Prostate gland (tissue), 2 donors: ENCODE results near the gene LNX2. TPM values are rescaled to one million over a fixed set of nuclear protein-coding genes. Genes with fewer than 3 reads are reported as not detected.

Experiments used
- DNase-seq: peaks from one replicate; pipeline ENCODE4 v3.0.0-alpha.2; 2019; ENCODE audit warnings: low spot score
- H3K27ac ChIP-seq, 2 donors: fragments of 200-600 bp; sonication (generic); 2 replicates each; pipeline ENCODE4 v1.5.1; 2017 to 2019
- H3K27me3 ChIP-seq: fragments of 200-600 bp; sonication (generic); replicated peaks from 2 replicates; pipeline ENCODE4 v1.5.1; 2019; ENCODE audit not compliant: insufficient read depth
- H3K36me3 ChIP-seq, 2 donors: fragments of 200-600 bp; sonication (generic); 1 replicate in 1 of 2; 2 replicates in 1 of 2; pipeline versions ENCODE4 v1.5.1 to v1.8.1; 2017 to 2019
- H3K4me1 ChIP-seq: fragments of 200-600 bp; sonication (generic); replicated peaks from 2 replicates; pipeline ENCODE4 v1.5.1; 2019
- H3K4me3 ChIP-seq, 2 donors: fragments of 200-600 bp; sonication (generic); 2 replicates each; pipeline ENCODE4 v1.5.1; 2017 to 2019
- H3K9me3 ChIP-seq: fragments of 200-600 bp; sonication (generic); 2 replicates; pipeline ENCODE4 v1.5.1; 2017
- POLR2A ChIP-seq: fragments of 450-650 bp; IDR thresholded peaks from one replicate; pipeline ENCODE4 v1.6.1; 2016; ENCODE audit warnings: antibody characterized with exemption, mild to moderate bottlenecking
- POLR2AphosphoS5 ChIP-seq: sonication (generic); formaldehyde crosslinking; IDR thresholded peaks from one replicate; pipeline ENCODE4 v1.6.1; 2017; ENCODE audit warnings: antibody characterized with exemption
- WGBS: methylation state at CpG from one replicate; pipeline ENCODE4 v1.1.5; 2018; 5-methylcytosine and 5-hydroxymethylcytosine counted together
- intact Hi-C: fragments of 100-400 bp; cut with DNase I; formaldehyde crosslinking; loops from one replicate; pipeline ENCODE4 v1.14.2; 2022
- total RNA-seq, 2 donors: library from RNA; depleted of rRNA; stranded (reverse); fragments of >200 nt; gene quantifications; one replicate each; pipeline ENCODE4 v1.1.0, GENCODE V29; 2016
- TF ChIP-seq, protein P1 (sequence below), 4 experiments: fragments of 200-600 bp in 2 of 4; fragments of 450-650 bp in 2 of 4; sonication (generic) in 2 of 4; IDR thresholded peaks; 1 replicate in 3 of 4; 2 replicates in 1 of 4; pipeline ENCODE4 v1.5.1; 2016 to 2019; ENCODE audit warnings: antibody characterized with exemption in 4 of 4, mild to moderate bottlenecking in 2 of 4, moderate library complexity in 2 of 4

The LNX2 gene
- total RNA-seq, 2 donors from 2014 or later, result 26.3 to 34.1 TPM

DNA sequence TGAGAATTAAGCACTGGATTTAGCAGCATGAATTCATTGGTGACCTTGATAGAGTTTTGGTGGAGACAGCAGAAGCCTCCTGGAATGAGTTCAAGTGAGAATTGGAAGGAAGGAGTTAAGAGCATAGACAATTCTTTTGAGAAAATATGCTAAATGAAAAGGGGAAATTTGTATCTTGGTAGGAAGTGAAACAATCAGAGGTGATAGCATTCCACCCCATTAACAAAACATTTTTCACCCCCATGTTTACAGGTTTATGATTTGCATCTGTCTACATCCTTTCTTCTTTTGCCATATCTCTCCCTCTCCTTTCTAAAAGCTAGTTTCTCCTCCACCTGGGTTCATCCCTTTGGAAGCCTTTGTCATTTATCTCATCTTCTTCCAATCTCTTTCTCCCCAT is 27.5 kb downstream of the LNX2 start:
- Histone ChIP-seq H3K36me3 (no peaks in the 10 kb centered on the region), H3K27me3 (no peaks in the 10 kb centered on the region), H3K4me3 (no peak overlapping the region), H3K27ac (no peak overlapping the region), H3K9me3 (no peaks in the 10 kb centered on the region), H3K4me1 (no peaks in the 10 kb centered on the region)
- TF ChIP-seq POLR2A (no peak), POLR2AphosphoS5 (no peak)
- TF ChIP-seq, protein P1, sequence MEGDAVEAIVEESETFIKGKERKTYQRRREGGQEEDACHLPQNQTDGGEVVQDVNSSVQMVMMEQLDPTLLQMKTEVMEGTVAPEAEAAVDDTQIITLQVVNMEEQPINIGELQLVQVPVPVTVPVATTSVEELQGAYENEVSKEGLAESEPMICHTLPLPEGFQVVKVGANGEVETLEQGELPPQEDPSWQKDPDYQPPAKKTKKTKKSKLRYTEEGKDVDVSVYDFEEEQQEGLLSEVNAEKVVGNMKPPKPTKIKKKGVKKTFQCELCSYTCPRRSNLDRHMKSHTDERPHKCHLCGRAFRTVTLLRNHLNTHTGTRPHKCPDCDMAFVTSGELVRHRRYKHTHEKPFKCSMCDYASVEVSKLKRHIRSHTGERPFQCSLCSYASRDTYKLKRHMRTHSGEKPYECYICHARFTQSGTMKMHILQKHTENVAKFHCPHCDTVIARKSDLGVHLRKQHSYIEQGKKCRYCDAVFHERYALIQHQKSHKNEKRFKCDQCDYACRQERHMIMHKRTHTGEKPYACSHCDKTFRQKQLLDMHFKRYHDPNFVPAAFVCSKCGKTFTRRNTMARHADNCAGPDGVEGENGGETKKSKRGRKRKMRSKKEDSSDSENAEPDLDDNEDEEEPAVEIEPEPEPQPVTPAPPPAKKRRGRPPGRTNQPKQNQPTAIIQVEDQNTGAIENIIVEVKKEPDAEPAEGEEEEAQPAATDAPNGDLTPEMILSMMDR (IDR thresholded peaks at IDR 0.05), result no peak
- intact Hi-C loops, result no loop called here
- no peak for DNase-seq

GRCh38 chr13:27588405-27588804 is 31.9 kb downstream of the LNX2 start:
- Histone ChIP-seq H3K36me3 (no peaks in the 10 kb centered on the region), H3K4me3 (no peak overlapping the region), H3K4me1 (no peaks in the 10 kb centered on the region), H3K9me3 (no peaks in the 10 kb centered on the region), H3K27me3 (no peaks in the 10 kb centered on the region), H3K27ac (no peak overlapping the region)
- DNase-seq, result no peak
- intact Hi-C loops, result no loop called here
- TF ChIP-seq, protein P1 (IDR thresholded peaks at IDR 0.05), result no peak
- TF ChIP-seq POLR2A, result no peak
- no peak for TF ChIP-seq POLR2AphosphoS5
- WGBS, result 97% methylated on average over 1 of the region's 1 CpG

GRCh38 chr13:27587095-27587746 is 33.1 kb downstream of the LNX2 start:
- intact Hi-C loops, result no loop called here
- Histone ChIP-seq H3K27ac (no peak overlapping the region), H3K27me3 (no peaks in the 10 kb centered on the region), H3K4me1 (no peaks in the 10 kb centered on the region), H3K9me3 (no peaks in the 10 kb centered on the region), H3K4me3 (no peak overlapping the region), H3K36me3 (no peaks in the 10 kb centered on the region)
- DNase-seq, result no peak
- TF ChIP-seq POLR2AphosphoS5 (no peak), POLR2A (no peak)
- TF ChIP-seq, protein P1 (IDR thresholded peaks at IDR 0.05), result no peak
- WGBS, result 84% methylated on average over 5 of the region's 5 CpGs

DNA sequence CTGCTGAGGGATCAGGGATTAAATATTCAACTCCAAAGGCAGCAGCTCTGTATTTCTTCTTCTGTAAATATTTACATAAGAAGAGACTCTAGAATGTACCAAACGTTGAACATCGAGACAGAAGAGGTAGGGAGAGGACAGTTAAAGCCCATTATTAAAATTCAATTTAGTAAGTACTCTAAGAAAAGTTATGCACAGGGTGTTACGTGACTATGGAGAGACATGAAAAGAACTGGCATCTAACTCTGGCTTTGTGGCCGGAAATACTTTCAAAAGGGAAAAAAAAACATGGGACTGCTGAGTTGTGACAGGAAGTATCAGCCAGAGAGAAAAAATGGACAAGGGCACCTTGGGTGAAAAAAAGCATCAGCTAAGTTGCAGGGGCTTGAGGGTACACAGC is 36.7 kb downstream of the LNX2 start:
- Histone ChIP-seq H3K36me3 (no peaks in the 10 kb centered on the region), H3K4me1 (no peaks in the 10 kb centered on the region), H3K9me3 (no peaks in the 10 kb centered on the region), H3K4me3 (no peak overlapping the region), H3K27me3 (no peaks in the 10 kb centered on the region), H3K27ac (no peak overlapping the region)
- DNase-seq, result no peak
- 25% methylated on average over 4 of the region's 4 CpGs for WGBS
- TF ChIP-seq POLR2AphosphoS5, result no peak
- TF ChIP-seq POLR2A, result no peak
- TF ChIP-seq, protein P1 (IDR thresholded peaks at IDR 0.05), result no peak
- intact Hi-C loops, result no loop called here
